Adrenal gland (tissue), 12 donors: ENCODE measurements around the gene ZC3H12C. TPM values are rescaled to one million over a fixed set of nuclear protein-coding genes. Genes with fewer than 3 reads are reported as not detected.
"Not testable (repeated sequence)": the region's sequence is repeated elsewhere in the genome, so short reads cannot be mapped to it uniquely, and the experiment has no call there.

Experiments
- DNase-seq, 7 donors: peaks; one replicate each; pipeline ENCODE4 v3.0.0-alpha.2; 2019 to 2020
- H3K27ac ChIP-seq, 5 donors: fragments of 200-600 bp; sonication (generic) in 4 of 5; 1 replicate in 3 of 5; 2 replicates in 2 of 5; pipeline versions ENCODE4 v1.5.1 to v1.8.0; 2016 to 2020; ENCODE audit warnings: mild to moderate bottlenecking in 1 of 5
- H3K27me3 ChIP-seq: fragments of 200-600 bp; 2 replicates; pipeline ENCODE4 v1.8.0; 2021
- H3K36me3 ChIP-seq, 2 donors: fragments of 200-600 bp; replicated peaks in 1 of 2; 1 replicate in 1 of 2; 2 replicates in 1 of 2; pipeline versions ENCODE4 v1.5.1 to v1.8.0; 2018 to 2022
- H3K4me1 ChIP-seq, 2 donors: fragments of 200-600 bp; replicated peaks in 1 of 2; 1 replicate in 1 of 2; 2 replicates in 1 of 2; pipeline versions ENCODE4 v1.5.1 to v1.8.0; 2018 to 2021
- H3K4me3 ChIP-seq, 4 donors: fragments of 200-600 bp; sonication (generic) in 3 of 4; one replicate each; pipeline ENCODE4 v1.5.1; 2016 to 2018
- H3K9me3 ChIP-seq, 3 donors: fragments of 200-600 bp; sonication (generic) in 1 of 3; replicated peaks in 1 of 3; 1 replicate in 2 of 3; 2 replicates in 1 of 3; pipeline versions ENCODE4 v1.5.1 to v1.8.0; 2016 to 2021
- POLR2A ChIP-seq, 2 donors: fragments of 450-650 bp; IDR thresholded peaks; one replicate each; pipeline ENCODE4 v1.6.1; 2017; ENCODE audit warnings: antibody characterized with exemption in 2 of 2, mild to moderate bottlenecking in 2 of 2, moderate library complexity in 1 of 2
- WGBS, 4 donors: extraction: QIAGEN DNeasy Blood & Tissue Kit in 2 of 4; methylation state at CpG; one replicate each; pipeline versions ENCODE4 v1.1.5 to v1.1.7; 2013 to 2017; 5-methylcytosine and 5-hydroxymethylcytosine counted together
- intact Hi-C, 2 donors: fragments of 100-400 bp; cut with DNase I; formaldehyde crosslinking; loops; one replicate each; pipeline versions ENCODE4 v1.14.1 to v1.15.0; 2022 to 2023
- polyA plus RNA-seq, 3 donors: library from polyadenylated mRNA; stranded (reverse); fragments of 200-250 nt in 2 of 3; fragments of 350-450 nt in 1 of 3; fragmentation: Illumina TruSeq in 1 of 3; extraction: RNeasy Lipid Tissue Mini Kit (QIAGEN cat#74804) in 1 of 3; gene quantifications; one replicate each; pipeline ENCODE4 v1.2.3, GENCODE V29; 2013 to 2014
- total RNA-seq, 9 donors: library from RNA; depleted of rRNA in 4 of 9; stranded (reverse); fragments of >200 nt in 4 of 9; fragments of 120-200 nt in 1 of 9; fragmentation: NEBNext Ultra II Directional in 1 of 9; extraction: Animal tissue kit (Norgen Biotek cat#: 25700) in 1 of 9; gene quantifications; one replicate each; pipeline versions ENCODE4 v1.1.0 to v1.2.4, GENCODE V29; 2013 to 2023
- TF ChIP-seq, protein P1 (sequence below), 6 experiments: fragments of 450-650 bp in 4 of 6; fragments of 200-600 bp in 2 of 6; sonication (generic) in 1 of 6; IDR thresholded peaks; 1 replicate in 5 of 6; 2 replicates in 1 of 6; pipeline versions ENCODE4 v1.5.1 to v1.8.0; 2016 to 2021; ENCODE audit warnings: antibody characterized with exemption in 6 of 6, mild to moderate bottlenecking in 2 of 6, moderate library complexity in 1 of 6
- donor health status: healthy with polysubstance abuse.
- donor health status: Bipolar disorder and iron deficiency.
- donor health status: DM: yes; HTN: yes; CAD: no.
- donor health status: DM: no; HTN: no; CAD: no.
- donor health status: DM: no; HTN: no; CAD: no.
- donor health status: DM: yes; HTN: yes; CAD: no.

Gene ZC3H12C
- total and polyA plus RNA-seq, 12 donors: 4.4 to 28.9 (median 19.8) TPM

DNA sequence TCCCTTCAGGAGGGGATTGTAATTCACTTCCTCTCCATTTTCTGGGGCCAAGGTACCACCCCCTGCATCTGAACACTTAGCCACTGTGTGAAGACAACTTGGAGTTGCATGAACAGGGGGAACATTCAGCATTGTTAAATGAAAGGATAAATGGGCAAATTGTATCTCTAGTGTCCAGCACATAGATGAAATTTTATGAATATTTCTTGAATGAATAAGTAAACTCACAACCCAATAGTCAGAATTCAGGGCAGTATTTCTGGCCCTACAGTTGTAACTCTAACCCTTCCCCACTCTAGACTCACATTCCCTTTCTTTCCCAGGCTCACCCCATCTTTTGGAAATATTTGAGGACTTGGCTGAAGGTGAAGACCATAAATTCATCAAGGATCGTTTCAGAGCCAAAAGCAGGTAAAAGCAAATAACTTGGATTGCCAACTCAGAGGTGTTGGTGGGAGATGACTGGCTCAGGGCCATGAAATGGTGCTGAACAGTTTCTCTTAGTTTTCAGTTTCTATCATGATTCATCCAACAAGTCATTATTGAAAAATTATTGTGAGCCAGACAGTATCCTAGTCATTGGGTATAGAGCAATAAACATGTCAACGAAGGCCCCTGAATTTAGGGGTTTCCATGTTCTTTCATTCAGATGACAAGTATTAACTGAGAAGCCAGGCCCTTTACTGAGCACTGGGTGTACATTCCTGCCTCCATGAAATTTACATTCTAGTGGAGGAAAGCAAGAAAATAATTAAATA, 33.3 kb upstream of the ZC3H12C start:
- TF ChIP-seq, protein P1, sequence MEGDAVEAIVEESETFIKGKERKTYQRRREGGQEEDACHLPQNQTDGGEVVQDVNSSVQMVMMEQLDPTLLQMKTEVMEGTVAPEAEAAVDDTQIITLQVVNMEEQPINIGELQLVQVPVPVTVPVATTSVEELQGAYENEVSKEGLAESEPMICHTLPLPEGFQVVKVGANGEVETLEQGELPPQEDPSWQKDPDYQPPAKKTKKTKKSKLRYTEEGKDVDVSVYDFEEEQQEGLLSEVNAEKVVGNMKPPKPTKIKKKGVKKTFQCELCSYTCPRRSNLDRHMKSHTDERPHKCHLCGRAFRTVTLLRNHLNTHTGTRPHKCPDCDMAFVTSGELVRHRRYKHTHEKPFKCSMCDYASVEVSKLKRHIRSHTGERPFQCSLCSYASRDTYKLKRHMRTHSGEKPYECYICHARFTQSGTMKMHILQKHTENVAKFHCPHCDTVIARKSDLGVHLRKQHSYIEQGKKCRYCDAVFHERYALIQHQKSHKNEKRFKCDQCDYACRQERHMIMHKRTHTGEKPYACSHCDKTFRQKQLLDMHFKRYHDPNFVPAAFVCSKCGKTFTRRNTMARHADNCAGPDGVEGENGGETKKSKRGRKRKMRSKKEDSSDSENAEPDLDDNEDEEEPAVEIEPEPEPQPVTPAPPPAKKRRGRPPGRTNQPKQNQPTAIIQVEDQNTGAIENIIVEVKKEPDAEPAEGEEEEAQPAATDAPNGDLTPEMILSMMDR (IDR thresholded peaks at IDR 0.05): no peak
- TF ChIP-seq POLR2A (IDR thresholded peaks at IDR 0.05): no peak
- Histone ChIP-seq H3K4me3 (no peak overlapping the region), H3K27ac (no peak overlapping the region), H3K9me3 (no peaks in the 10 kb centered on the region), H3K4me1 (no peaks in the 10 kb centered on the region), H3K36me3 (no peaks in the 10 kb centered on the region), H3K27me3 (no peaks in the 10 kb centered on the region)
- WGBS, 4 donors: 74 to 84% (median 80%) methylated on average over 2 of the region's 2 CpGs
- intact Hi-C loops: no loop called here
- DNase-seq: no peak

DNA sequence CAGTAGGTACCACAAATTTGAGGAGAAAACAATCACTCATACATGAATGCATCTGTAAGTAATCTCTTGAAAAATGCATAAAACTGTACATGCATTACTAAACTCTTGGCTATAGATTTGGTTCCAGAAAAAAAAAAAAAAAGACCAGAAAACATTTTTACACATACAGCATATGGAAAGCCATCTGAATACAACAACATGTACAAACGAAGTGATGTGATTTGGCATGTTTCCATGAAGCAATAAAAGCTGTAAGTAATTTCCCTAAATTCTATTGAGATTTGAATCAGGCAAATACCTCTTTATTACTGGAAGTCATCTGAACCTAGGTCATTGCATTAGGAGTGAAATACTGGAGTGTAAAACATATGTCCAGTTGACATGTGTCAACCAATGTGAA, 31.9 kb upstream of the ZC3H12C start:
- Histone ChIP-seq H3K36me3 (no peaks in the 10 kb centered on the region), H3K4me3 (no peak overlapping the region), H3K4me1 (no peaks in the 10 kb centered on the region), H3K27ac (no peak overlapping the region), H3K9me3 (no peaks in the 10 kb centered on the region), H3K27me3 (no peaks in the 10 kb centered on the region)
- intact Hi-C loops: no loop called here
- 64 to 82% (median 78%) methylated on average over 1 of the region's 1 CpG for WGBS, 4 donors
- TF ChIP-seq POLR2A (IDR thresholded peaks at IDR 0.05): no peak
- TF ChIP-seq, protein P1 (IDR thresholded peaks at IDR 0.05): no peak
- no peak for DNase-seq

GRCh38 chr11:110062247-110062646, 30.9 kb upstream of the ZC3H12C start:
- Histone ChIP-seq H3K4me3 (no peak overlapping the region), H3K9me3 (no peaks in the 10 kb centered on the region), H3K36me3 (no peaks in the 10 kb centered on the region), H3K4me1 (no peaks in the 10 kb centered on the region), H3K27me3 (no peaks in the 10 kb centered on the region), H3K27ac (no peak overlapping the region)
- TF ChIP-seq POLR2A (IDR thresholded peaks at IDR 0.05): no peak
- intact Hi-C loops: no loop called here
- DNase-seq: no peak
- WGBS, 4 donors: 83 to 97% (median 92%) methylated on average over 3 of the region's 3 CpGs

- intact Hi-C loops: no loop called here
- no peaks in the 10 kb centered on the region for H3K36me3 ChIP-seq
- no peak for DNase-seq
- H3K4me3 ChIP-seq: no peak overlapping the region
- no peaks in the 10 kb centered on the region for H3K27me3 ChIP-seq
- no peaks in the 10 kb centered on the region for H3K9me3 ChIP-seq
- H3K27ac ChIP-seq: no peak overlapping the region
- no peak for TF ChIP-seq POLR2A (IDR thresholded peaks at IDR 0.05)
- TF ChIP-seq, protein P1 (IDR thresholded peaks at IDR 0.05): no peak
- 80 to 88% (median 84%) methylated on average over 2 of the region's 2 CpGs for WGBS, 4 donors
- no peaks in the 10 kb centered on the region for H3K4me1 ChIP-seq
These were observed 28.0 kb upstream of the ZC3H12C start for GRCh38 chr11:110065189-110065588.

GRCh38 chr11:110068001-110068400, 25.2 kb upstream of the ZC3H12C start:
- H3K36me3 ChIP-seq, H3K4me1 ChIP-seq, H3K27ac ChIP-seq, H3K27me3 ChIP-seq, intact Hi-C loops, H3K9me3 ChIP-seq, DNase-seq, H3K4me3 ChIP-seq: not testable (repeated sequence)
- 95 to 98% (median 98%) methylated on average over 4 of the region's 4 CpGs for WGBS, 4 donors
